ENCODE results near the gene RRAD. TPM values are rescaled to one million over a fixed set of nuclear protein-coding genes. Genes with fewer than 3 reads are reported as not detected.

RRAD gene
- total RNA-seq, 2 donors from 2014 or later: 2.3 to 12.8 TPM

GRCh38 chr16:66913711-66914110 is 11.6 kb downstream of the RRAD start:
- Mint-ChIP-seq H3K4me3 (no peak overlapping the region), H3K27me3 (no peaks in the 10 kb centered on the region), H3K36me3 (no peaks in the 10 kb centered on the region), H3K4me1 (ENCODE audit: low read depth in 2 of 2) (no peaks in the 10 kb centered on the region), H3K9me3 (no peaks in the 10 kb centered on the region), H3K27ac (no peak overlapping the region)
- ATAC-seq (no peak), DNase-seq (ENCODE audit: low spot score) (no peak)

- DNase-seq (ENCODE audit: low spot score) (no peak), ATAC-seq (no peak)
- Mint-ChIP-seq H3K4me3 (no peak overlapping the region), H3K27me3 (no peaks in the 10 kb centered on the region), H3K4me1 (ENCODE audit: low read depth in 2 of 2) (no peaks in the 10 kb centered on the region), H3K27ac (no peak overlapping the region), H3K36me3 (no peaks in the 10 kb centered on the region), H3K9me3 (no peaks in the 10 kb centered on the region)
Observed at GRCh38 chr16:66913081-66913480, 12.3 kb downstream of the RRAD start.

- DNase-seq (ENCODE audit: low spot score) (no peak), ATAC-seq (no peak)
- no peak overlapping the region for H3K27ac Mint-ChIP-seq
- no peaks in the 10 kb centered on the region for H3K4me1 Mint-ChIP-seq (ENCODE audit: low read depth in 2 of 2)
- no peak overlapping the region for H3K4me3 Mint-ChIP-seq
- no peaks in the 10 kb centered on the region for H3K36me3 Mint-ChIP-seq
- no peaks in the 10 kb centered on the region for H3K27me3 Mint-ChIP-seq
- H3K9me3 Mint-ChIP-seq: no peaks in the 10 kb centered on the region
Observed at GRCh38 chr16:66911801-66912200, 13.5 kb downstream of the RRAD start.

- Mint-ChIP-seq H3K4me3 (no peak overlapping the region), H3K4me1 (ENCODE audit: low read depth in 2 of 2) (no peaks in the 10 kb centered on the region), H3K9me3 (no peaks in the 10 kb centered on the region), H3K27ac (no peak overlapping the region), H3K27me3 (no peaks in the 10 kb centered on the region), H3K36me3 (no peaks in the 10 kb centered on the region)
- no peak for ATAC-seq
- DNase-seq (ENCODE audit: low spot score): no peak
Observed at GRCh38 chr16:66911112-66911511, 14.2 kb downstream of the RRAD start.

GRCh38 chr16:66910175-66910940 is 15.0 kb downstream of the RRAD start:
- Mint-ChIP-seq H3K4me1 (ENCODE audit: low read depth in 2 of 2) (no peaks in the 10 kb centered on the region), H3K27ac (no peak overlapping the region), H3K4me3 (no peak overlapping the region), H3K36me3 (no peaks in the 10 kb centered on the region), H3K9me3 (no peaks in the 10 kb centered on the region), H3K27me3 (no peaks in the 10 kb centered on the region)
- no peak for ATAC-seq
- no peak for DNase-seq (ENCODE audit: low spot score)

GRCh38 chr16:66908762-66909559 is 16.4 kb downstream of the RRAD start:
- no peak for DNase-seq (ENCODE audit: low spot score)
- Mint-ChIP-seq H3K9me3 (no peaks in the 10 kb centered on the region), H3K36me3 (no peaks in the 10 kb centered on the region), H3K4me1 (ENCODE audit: low read depth in 2 of 2) (no peaks in the 10 kb centered on the region), H3K27me3 (no peaks in the 10 kb centered on the region), H3K27ac (no peak overlapping the region), H3K4me3 (no peak overlapping the region)
- ATAC-seq: no peak

- Mint-ChIP-seq H3K4me1 (ENCODE audit: low read depth in 2 of 2) (no peaks in the 10 kb centered on the region), H3K4me3 (no peak overlapping the region), H3K9me3 (no peaks in the 10 kb centered on the region), H3K27ac (no peak overlapping the region), H3K27me3 (no peaks in the 10 kb centered on the region), H3K36me3 (no peaks in the 10 kb centered on the region)
- ATAC-seq: no peak
- no peak for DNase-seq (ENCODE audit: low spot score)
Observed at GRCh38 chr16:66908116-66908515, 17.2 kb downstream of the RRAD start.

- Mint-ChIP-seq H3K27ac (no peak overlapping the region), H3K9me3 (no peaks in the 10 kb centered on the region), H3K4me3 (no peak overlapping the region), H3K36me3 (no peaks in the 10 kb centered on the region), H3K4me1 (ENCODE audit: low read depth in 2 of 2) (no peaks in the 10 kb centered on the region), H3K27me3 (no peaks in the 10 kb centered on the region)
- DNase-seq (ENCODE audit: low spot score): no peak
- ATAC-seq: no peak
Observed at GRCh38 chr16:66906916-66907836, 18.2 kb downstream of the RRAD start.

- no peaks in the 10 kb centered on the region for H3K9me3 Mint-ChIP-seq
- no peaks in the 10 kb centered on the region for H3K27me3 Mint-ChIP-seq
- H3K27ac Mint-ChIP-seq: no peak overlapping the region
- no peaks in the 10 kb centered on the region for H3K4me1 Mint-ChIP-seq (ENCODE audit: low read depth in 2 of 2)
- no peaks in the 10 kb centered on the region for H3K36me3 Mint-ChIP-seq
- no peak for ATAC-seq
- no peak overlapping the region for H3K4me3 Mint-ChIP-seq
- no peak for DNase-seq (ENCODE audit: low spot score)
Observed at GRCh38 chr16:66905633-66906539, 19.4 kb downstream of the RRAD start.

- ATAC-seq (no peak), DNase-seq (ENCODE audit: low spot score) (no peak)
- Mint-ChIP-seq H3K4me3 (no peak overlapping the region), H3K27ac (no peak overlapping the region), H3K4me1 (ENCODE audit: low read depth in 2 of 2) (no peaks in the 10 kb centered on the region), H3K27me3 (no peaks in the 10 kb centered on the region), H3K9me3 (no peaks in the 10 kb centered on the region), H3K36me3 (no peaks in the 10 kb centered on the region)
Observed at GRCh38 chr16:66904846-66905632, 20.3 kb downstream of the RRAD start.

- no peaks in the 10 kb centered on the region for H3K9me3 Mint-ChIP-seq
Observed at GRCh38 chr16:66904428-66904845, 20.9 kb downstream of the RRAD start.

More at GRCh38 chr16:66904428-66904845, 20.9 kb downstream of the RRAD start:
- no peak overlapping the region for H3K4me3 Mint-ChIP-seq
- no peaks in the 10 kb centered on the region for H3K27me3 Mint-ChIP-seq
- H3K27ac Mint-ChIP-seq: no peak overlapping the region
- peaks cover 0 to 4% of the 10 kb centered on the region in 2 donors for H3K4me1 Mint-ChIP-seq (ENCODE audit: low read depth in 2 of 2)
- no peaks in the 10 kb centered on the region for H3K36me3 Mint-ChIP-seq
- no peak for ATAC-seq
- DNase-seq (ENCODE audit: low spot score): no peak
